ENCODE results near the gene DIRAS1.

DIRAS1 gene

DNA sequence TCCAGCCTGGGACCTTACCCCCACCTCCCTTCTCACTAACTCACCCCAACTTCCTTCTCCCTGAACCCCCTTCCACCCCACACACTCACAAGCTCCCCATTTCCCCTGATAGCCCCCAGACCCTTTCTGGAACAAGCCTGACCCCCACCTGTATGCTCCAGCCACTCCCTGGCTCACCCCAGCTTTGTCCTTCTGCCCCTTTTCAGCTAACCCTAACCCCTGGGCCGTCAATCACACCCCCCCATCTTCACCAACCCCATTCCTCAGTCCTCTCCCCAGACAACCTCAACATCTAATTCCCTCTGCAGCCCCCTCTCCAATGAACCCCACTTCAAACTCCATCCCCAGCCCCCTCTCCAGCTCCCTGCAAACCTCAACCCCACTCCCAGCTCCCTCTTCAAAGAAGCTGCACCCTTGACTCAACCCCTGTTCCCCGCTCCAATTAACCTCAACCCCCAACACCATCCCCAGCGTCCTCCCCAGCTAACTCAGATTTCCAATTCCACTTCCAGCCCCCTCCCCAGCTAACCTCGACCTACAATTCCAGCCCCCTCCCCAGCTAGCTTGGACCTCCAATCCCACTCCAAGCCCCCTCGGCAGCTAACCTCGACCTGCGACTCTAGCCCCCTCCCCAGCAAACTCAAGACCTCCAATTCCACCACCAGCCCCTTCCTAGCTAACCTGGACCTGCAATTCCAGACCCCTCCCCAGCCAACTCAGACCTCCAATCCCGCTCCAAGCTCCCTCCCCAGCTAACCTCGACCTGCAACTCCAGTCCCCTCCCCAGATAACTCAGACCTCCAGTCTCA, 19.6 kb downstream of the DIRAS1 start:
- DNase-seq (ENCODE audit: low read depth): no peak
- in situ Hi-C loops (cut with HindIII; ENCODE audit: low sequenced_read_pairs): no loop called here
- TF ChIP-seq, protein P1, sequence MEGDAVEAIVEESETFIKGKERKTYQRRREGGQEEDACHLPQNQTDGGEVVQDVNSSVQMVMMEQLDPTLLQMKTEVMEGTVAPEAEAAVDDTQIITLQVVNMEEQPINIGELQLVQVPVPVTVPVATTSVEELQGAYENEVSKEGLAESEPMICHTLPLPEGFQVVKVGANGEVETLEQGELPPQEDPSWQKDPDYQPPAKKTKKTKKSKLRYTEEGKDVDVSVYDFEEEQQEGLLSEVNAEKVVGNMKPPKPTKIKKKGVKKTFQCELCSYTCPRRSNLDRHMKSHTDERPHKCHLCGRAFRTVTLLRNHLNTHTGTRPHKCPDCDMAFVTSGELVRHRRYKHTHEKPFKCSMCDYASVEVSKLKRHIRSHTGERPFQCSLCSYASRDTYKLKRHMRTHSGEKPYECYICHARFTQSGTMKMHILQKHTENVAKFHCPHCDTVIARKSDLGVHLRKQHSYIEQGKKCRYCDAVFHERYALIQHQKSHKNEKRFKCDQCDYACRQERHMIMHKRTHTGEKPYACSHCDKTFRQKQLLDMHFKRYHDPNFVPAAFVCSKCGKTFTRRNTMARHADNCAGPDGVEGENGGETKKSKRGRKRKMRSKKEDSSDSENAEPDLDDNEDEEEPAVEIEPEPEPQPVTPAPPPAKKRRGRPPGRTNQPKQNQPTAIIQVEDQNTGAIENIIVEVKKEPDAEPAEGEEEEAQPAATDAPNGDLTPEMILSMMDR (IDR thresholded peaks at IDR 0.05; ENCODE audit: low read depth, low read length, missing control alignments): no peak
- no peak overlapping the region for H3K4me3 ChIP-seq (ENCODE audit: low read depth, low read length)

DNA sequence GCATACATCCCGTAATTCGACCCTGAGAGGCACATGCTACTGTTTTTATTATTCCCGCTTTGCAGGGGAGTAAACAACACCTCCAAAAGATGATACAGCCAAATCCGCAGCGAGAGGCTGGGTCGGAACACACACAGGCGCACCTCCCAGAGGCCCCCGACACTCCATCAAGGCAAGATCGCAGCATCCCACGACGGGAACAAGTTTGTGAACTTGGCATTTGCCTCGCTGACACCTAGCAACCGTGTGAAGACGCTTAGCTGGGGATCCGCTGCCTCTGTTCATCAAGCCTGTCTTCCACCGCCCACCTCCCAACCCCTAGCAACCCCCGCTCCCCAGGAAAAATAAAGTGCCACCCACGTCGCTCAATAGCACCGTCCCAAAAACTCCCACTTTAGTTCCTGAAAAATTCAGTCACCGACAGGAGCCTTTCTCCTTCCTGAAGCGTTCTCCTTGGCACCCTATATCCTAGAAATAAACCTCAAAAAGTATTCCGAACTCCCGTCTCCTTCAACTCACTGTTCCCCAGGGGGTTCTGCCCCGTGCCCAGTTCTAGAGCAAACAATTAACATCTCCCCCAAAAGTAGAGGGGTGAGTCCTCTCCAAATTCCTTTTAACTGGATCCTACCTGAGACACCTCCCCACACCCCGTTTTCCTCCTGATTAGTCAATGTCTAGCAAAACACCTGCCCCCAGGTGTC, 20.4 kb downstream of the DIRAS1 start:
- in situ Hi-C loops (cut with HindIII; ENCODE audit: low sequenced_read_pairs): no loop called here
- no peak for DNase-seq (ENCODE audit: low read depth)
- no peak overlapping the region for H3K4me3 ChIP-seq (ENCODE audit: low read depth, low read length)
- TF ChIP-seq, protein P1 (IDR thresholded peaks at IDR 0.05; ENCODE audit: low read depth, low read length, missing control alignments): no peak

DNA sequence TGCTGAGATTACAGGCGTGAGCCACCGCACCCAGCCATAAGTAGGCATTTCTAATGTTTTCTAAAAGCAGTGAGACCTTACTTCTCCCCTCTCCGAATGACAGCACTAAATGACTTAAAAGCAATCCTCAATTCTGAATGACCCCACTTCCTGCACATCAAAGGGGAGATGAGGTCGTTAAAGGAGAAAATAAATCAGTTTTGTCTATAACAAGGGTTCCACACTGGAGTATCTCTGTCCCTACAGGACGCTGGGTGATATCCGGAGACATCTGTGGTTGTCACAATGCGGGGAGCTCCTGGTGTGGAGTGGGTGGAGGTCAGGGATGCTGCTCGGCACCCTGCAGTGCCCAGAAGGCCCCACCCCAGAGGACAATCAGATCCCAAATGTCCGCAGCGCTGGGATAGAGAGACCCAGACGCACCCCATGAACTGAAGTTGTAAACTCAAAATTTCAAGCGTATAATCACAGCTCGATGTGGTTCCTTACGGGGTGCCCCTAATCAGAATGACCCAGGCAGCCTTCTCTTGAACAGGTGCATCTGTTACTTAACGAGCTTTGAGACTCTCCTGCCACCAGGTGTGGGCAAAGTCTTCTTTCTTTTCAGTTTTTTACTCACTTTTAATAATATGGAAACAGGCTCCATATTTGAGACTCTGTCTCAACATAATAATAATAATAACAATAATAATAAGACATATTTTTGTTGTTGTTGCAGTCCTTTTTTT, 21.6 kb downstream of the DIRAS1 start:
- in situ Hi-C loops (cut with HindIII; ENCODE audit: low sequenced_read_pairs): loop anchor here (5.0 kb wide), 2 partner anchors 57 to 58 kb away; no protein-coding TSS in a partner anchor
- no peak for DNase-seq (ENCODE audit: low read depth)
- TF ChIP-seq, protein P1 (IDR thresholded peaks at IDR 0.05; ENCODE audit: low read depth, low read length, missing control alignments): no peak
- no peak overlapping the region for H3K4me3 ChIP-seq (ENCODE audit: low read depth, low read length)

DNA sequence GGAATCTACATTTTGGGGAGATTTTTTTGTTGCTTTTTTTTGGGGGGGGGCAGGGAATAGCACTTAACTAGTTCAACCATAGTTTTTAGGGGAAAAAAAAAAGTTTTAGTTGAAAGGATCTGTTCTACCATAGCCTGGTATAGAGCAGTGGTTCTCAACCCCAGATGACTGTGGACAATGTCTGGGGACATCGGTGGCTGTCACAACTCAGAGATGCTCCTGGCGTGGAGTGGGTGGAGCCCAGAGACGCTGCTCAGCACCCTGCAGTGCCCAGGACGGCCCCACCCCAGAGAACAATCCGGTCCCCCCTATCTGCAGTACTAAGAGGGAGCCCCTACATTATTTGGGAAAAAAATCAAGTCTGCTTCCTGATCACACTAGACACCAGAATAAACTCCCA, 27.0 kb downstream of the DIRAS1 start:
- in situ Hi-C loops (cut with HindIII; ENCODE audit: low sequenced_read_pairs): no loop called here
- TF ChIP-seq, protein P1 (IDR thresholded peaks at IDR 0.05; ENCODE audit: low read depth, low read length, missing control alignments): no peak
- no peak overlapping the region for H3K4me3 ChIP-seq (ENCODE audit: low read depth, low read length)
- no peak for DNase-seq (ENCODE audit: low read depth)

DNA sequence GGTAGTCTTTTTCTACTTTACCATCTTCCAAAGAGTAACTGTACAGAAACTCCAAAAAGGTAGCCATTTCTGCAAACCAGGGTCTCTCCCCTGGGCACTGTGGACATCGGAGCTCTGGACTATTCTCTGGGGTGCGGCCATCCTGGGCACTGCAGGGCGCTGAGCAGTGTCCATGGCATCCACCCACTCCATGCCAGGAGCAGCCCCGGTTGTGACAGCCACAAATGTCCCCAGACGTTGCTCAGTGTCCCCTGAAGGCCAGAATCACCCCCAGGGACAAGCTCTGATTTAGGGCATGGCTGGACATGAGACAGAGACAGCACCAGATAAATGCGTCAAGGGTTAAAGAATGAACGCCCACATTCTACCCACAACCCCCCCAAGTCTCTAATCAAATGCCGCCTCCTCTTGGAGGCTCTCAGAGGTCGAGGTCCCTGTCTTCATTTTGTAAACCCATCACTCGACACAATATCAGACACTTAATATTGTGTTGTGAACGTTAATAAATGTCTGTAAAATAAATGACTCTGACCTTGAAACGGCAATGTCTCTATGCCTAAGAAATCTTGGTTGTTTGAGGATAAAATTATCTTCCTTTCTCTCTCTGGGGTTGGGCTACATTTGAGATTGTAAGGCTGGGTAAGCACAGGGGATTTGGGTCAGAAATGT, 27.5 kb downstream of the DIRAS1 start:
- in situ Hi-C loops (cut with HindIII; ENCODE audit: low sequenced_read_pairs): no loop called here
- TF ChIP-seq, protein P1 (IDR thresholded peaks at IDR 0.05; ENCODE audit: low read depth, low read length, missing control alignments): no peak
- H3K4me3 ChIP-seq (ENCODE audit: low read depth, low read length): no peak overlapping the region
- no peak for DNase-seq (ENCODE audit: low read depth)

DNA sequence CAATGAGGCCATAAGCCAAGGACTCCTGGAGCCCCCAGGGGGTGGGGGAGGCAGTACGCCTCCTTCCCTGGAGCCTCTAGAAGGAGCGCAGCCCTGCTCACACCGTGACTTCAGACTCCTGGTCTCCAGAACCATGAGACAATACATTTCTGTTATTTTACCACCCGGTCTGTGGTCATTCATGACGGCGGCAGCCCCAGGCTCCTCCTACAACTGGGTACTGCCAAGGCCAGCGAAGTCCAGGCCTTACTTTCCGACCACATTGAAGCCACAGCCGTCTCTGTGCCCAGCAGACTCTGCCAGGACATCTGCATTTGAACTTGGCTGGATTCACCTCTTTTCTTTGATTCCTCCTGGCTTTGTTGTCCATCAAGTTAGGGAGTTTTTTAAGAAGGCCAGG, 29.2 kb downstream of the DIRAS1 start:
- TF ChIP-seq, protein P1 (IDR thresholded peaks at IDR 0.05; ENCODE audit: low read depth, low read length, missing control alignments): no peak
- in situ Hi-C loops (cut with HindIII; ENCODE audit: low sequenced_read_pairs): no loop called here
- no peak for DNase-seq (ENCODE audit: low read depth)
- H3K4me3 ChIP-seq (ENCODE audit: low read depth, low read length): no peak overlapping the region

Data from astrocyte of the cerebellum (primary cell).